HG02943 (cell line): ENCODE results near the gene SNX21.
"Not testable (repeated sequence)": the region's sequence is repeated elsewhere in the genome, so short reads cannot be mapped to it uniquely, and the experiment has no call there.

Experiments used
- ATAC-seq: cut with Tn5 transposase; IDR thresholded peaks from one replicate; pipeline ENCODE4 v1.9.1; 2021; ENCODE audit warnings: mild to moderate bottlenecking, low read depth, moderate library complexity; ENCODE audit not compliant: unreplicated experiment

Gene SNX21, protein sequence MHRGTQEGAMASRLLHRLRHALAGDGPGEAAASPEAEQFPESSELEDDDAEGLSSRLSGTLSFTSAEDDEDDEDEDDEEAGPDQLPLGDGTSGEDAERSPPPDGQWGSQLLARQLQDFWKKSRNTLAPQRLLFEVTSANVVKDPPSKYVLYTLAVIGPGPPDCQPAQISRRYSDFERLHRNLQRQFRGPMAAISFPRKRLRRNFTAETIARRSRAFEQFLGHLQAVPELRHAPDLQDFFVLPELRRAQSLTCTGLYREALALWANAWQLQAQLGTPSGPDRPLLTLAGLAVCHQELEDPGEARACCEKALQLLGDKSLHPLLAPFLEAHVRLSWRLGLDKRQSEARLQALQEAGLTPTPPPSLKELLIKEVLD

DNA sequence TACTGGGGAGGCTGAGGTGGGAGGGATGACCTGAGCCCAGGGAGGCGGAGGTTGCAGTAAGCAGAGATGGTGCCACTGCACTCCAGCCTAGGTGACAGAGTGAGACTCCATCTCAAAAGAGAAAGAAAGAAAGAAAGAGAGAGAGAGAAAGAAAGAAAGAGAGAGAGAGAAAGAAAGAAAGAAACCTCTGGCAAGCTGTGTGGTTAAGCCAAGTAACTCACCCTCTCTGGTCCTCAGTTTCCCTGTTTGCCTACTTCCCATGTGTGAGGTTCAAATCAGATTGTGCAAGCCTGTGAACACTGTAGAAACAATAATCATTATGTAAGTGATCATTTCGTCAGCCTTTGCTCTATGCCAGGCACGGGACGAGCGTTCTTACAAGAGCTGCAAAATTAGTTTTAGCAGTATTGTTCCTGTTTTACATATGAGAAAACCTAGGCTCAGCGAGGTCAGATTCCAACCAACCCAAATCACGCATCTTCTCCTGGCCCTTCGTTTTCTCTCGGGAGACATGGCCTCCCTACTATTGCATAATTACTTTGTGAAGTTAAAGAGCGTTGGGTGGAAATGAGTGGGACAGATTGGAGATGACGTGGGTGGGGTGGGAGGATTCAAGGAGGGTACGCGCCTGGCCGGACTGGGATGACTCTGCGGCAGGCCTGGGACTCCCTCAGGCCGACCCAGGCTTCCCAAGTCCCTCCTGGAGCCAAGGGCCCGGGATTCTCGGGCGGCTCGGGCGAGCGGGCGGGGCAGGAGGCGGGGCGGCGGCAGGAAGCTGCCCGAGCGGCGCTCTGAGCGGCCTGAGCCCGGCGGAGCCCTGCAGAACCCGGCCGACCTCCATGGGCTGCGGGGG, at the start of gene SNX21:
Gene SNX21, plus strand, starts transcription at position 770 of the 853 bp plus-strand sequence. CDS start 121 bp downstream, outside the sequence.
- no peak for ATAC-seq

DNA sequence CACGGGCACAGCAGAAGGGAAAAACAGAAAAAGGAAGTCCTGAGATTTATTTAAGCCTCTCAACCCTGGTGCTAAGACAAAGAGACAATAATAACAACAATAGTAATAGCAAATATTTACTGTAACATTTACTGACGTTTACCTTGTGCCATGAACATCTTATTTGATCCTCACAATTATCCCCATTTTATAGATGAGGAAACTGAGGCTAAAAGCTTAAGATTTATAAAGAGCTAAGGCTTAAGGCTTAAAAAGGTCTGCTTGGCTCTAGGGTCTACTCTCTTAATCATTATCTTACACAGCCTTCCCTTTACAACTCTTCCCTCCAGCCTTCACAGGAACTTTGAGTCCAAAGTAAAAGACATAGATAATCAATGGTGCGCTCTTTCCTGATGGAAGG, 45.2 kb upstream of the SNX21 start:
- no peak for ATAC-seq

DNA sequence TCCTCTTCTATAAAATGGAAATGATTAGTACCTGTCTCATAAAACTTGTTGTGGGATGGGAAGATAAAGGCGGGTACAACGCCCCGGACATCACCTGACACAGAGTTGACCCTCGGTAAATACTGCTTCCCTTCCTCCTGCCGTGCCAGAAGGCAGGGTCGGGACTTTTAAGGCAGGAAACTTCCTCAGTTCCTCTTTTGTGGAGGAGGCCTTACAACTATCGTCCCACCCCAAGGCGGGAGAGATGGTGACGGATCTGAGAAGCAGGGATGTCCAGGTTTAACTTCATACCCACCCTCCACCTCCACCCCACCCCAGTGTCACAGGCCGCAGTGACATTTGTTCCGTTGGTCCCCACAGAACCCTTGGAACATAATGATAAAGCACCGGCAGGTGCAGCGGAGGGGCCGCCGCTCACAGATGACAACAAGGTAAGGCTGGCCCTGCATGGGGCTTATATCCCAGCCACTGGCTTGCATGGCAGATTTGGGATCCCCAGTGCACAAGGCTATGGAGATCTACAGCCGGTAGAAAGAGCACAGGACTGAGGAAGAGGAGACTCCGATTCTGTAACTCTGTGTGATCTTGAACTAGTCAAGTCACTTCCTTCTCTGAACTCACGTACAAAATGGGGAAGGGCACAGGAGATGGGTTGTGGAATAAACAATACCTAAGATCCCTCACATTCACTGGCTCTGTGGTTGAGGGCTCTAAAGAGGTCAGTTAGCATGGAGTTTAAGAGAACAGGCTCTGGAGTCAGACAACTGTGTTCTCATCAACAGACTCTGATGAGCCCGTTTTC, 41.1 kb upstream of the SNX21 start:
- ATAC-seq, result no peak

DNA sequence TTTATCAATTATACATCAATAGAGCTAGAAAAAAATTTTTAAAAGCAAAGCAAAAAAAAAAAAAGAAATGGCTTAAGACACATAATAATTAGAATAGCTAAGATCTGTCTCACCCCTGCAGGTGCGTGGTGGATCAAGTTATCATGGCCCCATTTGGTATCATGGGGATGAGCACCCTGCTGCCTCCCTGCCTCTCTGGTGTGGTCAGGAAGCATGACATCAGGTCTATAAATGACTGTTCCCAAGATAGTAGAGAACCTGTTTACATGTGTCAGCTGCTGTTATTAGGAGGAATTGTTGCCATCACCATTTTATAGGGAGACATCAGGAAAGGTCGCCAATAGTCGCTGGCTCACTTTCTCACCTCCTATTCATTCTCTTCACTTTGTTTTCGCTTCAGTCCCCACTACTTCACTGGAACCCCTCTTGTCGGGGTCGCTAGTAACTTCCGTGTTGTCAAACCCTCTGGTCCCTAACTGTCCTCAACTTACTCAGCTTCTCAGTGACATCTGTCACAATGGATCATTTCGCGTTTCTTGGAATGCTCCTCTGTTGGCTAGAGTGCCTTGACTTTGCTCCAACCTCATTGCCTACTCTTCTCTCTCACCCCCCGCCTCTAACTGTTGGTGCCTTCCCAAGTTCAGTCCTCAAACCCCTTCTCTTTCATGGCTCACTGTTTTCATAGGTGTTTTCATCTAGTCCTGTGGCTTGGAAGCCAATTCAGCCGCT, 37.1 kb upstream of the SNX21 start:
- no peak for ATAC-seq

DNA sequence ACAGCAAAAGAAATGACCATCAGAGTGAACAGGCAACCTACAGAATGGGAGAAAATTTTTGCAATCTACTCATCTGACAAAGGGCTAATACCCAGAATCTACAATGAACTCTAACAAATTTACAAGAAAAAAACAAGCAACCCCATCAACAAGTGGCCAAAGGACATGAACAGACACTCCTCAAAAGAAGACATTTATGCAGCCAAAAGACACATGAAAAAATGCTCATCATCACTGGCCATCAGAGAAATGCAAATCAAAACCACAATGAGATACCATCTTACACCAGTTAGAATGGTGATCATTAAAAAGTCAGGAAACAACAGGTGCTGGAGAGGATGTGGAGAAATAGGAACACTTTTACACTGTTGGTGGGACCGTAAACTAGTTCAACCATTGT, 36.1 kb upstream of the SNX21 start:
- not testable (repeated sequence) for ATAC-seq

DNA sequence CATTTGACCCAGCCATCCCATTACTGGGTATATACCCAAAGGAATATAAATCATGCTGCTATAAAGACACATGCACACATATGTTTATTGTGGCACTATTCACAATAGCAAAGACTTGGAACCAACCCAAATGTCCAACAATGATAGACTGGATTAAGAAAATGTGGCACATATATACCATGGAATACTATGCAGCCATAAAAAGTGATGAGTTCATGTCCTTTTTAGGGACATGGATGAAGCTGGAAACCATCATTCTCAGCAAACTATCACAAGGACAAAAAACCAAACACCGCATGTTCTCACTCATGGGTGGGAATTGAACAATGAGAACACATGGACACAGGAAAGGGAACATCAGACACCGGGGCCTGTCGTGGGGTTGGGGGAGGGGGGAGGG, 35.6 kb upstream of the SNX21 start:
- ATAC-seq, result not testable (repeated sequence)

DNA sequence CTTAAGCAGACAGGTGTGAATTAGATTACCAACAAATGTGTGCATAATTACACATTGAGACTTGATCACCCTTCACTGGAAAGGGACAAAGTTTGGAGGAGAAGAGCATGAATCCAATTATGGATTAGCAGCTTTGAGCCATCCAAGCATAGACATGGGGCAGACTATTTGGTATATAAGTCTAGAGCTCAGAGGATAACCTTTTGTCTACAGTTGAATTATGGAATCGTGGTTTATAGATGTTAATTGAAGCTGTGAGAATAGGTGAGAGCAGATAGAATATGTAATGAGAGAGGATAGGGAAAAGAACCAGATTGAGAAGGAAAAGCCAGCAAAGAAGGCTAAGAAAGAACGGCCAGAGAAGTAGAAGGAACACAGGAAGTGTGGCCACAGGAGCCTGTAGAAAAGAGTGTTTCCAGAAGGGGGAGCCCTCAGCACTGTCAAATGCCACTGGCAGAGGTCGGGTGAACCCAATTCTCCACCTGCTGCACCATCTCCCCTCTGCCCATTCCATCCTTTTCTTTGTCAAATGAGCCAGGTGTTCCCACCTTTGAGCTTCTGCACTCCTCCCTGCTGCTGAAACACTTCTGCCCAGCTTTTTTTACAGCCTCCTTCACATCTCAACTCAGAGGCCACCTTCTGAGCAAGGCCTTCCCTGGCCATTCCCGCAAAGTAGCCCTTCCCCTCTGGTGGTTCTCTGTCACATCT, 34.5 kb upstream of the SNX21 start:
- ATAC-seq, result no peak

DNA sequence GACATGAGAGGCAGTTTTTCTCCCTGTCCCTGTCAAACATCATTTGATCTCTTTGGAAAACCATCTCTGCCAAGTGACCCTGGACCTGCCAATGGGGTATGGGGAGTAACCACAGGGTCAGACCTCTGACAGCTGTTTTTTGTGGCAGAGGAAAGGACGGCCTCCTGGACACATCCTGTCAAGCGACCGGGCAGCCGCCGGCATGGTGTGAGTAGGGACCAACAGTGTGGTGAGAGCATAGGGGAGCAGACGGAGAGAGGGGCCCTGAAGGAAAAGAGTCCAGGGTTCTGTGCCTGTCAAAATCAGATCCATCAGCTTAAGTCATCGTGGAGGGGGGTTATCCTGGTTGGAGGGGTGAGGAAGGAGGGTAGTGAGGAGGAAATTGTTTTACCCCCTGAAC, 31.7 kb upstream of the SNX21 start:
- no peak for ATAC-seq

DNA sequence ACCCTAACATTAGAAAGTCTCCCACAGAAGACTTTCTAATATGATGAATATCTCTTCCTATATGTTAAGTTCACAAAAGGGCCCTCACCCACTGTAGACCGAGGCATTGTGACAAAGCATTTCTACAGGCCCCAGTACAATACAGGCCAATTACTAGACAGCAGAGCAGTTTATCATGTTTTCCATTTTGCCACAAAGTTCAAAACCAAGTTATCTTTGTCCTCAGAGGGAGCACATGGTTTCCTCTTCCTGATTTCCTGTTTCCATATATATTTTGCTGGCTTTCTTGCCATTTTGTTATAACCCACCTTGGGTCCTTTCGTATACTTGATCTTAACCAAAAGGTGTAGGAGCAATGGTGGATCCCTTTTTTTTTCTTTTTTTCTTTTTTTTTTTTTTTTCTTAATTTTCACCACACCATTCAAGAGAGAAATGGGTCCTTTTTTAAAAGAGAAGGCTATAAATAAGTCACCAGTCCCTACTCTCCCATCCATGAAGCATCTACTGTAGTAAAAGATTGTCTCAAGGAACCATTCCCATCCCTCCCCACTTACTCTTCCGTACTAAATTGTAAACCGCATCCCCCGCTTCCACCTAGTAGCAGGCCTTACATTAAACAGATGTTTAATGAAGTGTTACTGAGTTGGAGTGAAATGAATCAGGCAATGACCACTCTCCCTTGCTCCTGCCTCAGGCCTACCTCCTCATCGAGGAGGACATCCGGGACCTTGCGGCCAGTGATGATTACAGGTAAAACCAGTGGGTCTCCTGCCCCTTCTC, 23.2 kb upstream of the SNX21 start:
- ATAC-seq, result no peak

DNA sequence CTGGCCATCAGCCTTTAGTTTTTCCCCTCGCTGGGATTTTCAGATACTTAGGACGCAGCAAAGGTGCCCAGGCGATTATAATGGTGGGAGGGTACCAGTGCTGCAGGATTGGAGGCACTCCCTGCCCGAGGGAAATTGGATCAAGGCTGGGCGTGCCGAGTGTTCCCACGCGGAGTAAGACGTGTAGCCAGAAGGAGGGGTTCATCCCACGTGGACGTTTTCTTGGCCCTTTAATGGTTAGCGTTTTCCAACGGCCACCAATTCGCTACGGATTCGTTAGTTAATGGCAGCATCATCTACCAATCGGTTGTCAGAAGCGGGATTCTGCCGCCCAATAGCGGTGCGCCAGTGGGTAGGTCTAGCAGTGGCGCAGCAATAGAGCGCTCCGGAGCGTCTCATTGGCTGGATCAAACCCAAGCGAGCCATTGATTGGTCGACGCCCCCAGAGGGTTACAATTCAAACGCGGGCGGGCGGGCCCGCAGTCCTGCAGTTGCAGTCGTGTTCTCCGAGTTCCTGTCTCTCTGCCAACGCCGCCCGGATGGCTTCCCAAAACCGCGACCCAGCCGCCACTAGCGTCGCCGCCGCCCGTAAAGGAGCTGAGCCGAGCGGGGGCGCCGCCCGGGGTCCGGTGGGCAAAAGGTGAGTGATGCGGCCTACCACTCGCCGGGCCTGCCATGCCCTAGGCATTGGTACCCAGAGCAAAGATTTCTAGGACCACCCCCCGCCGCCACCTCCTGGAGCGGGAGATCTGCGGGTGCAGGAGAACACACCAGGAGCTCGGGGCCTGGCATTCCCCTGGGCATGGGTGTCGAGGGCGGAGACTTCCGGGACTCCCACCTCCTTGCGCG, 21.2 kb upstream of the SNX21 start, which contains the start of gene UBE2C:
Gene UBE2C, plus strand, starts transcription at position 488 of the 849 bp plus-strand sequence. Its CDS starts 52 bp downstream, at position 540.
- peak; percentile 99 for ATAC-seq

DNA sequence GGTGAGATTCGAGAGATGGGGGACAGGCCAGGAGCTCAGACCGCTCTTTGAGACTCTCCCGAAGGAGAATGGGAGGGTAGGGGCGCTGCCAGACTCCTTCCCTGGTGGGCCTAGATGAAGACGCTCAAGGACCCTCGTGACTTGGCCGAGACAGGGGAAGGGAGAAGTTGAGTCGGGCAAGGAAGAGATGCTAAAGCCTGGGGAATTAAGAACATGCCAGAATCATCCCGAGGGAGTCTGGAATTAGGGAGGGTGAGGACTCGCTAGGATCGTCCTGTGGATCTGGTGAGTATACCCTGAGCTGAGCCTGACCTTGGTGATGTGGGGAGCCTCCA, 20.6 kb upstream of the SNX21 start:
- ATAC-seq, result no peak

DNA sequence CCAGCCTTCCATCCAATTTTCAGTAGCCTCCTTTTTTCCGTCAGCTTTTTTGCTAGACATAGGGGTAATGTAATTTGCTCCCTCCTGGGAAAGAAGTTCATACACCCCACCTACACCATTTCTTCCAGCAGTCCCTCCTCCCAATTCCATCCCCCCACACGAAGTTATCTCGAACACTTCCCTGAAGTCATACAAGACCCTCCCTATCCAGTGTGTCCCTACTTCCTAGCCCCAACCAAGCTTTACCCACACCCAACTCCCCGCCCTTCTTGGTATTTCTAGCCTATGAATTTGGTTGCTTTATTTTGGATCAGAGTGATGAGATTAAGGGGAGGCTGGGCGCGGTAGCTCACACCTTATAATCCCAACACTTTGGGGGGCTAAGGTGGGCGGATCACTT, 20.1 kb upstream of the SNX21 start:
- ATAC-seq, result no peak

DNA sequence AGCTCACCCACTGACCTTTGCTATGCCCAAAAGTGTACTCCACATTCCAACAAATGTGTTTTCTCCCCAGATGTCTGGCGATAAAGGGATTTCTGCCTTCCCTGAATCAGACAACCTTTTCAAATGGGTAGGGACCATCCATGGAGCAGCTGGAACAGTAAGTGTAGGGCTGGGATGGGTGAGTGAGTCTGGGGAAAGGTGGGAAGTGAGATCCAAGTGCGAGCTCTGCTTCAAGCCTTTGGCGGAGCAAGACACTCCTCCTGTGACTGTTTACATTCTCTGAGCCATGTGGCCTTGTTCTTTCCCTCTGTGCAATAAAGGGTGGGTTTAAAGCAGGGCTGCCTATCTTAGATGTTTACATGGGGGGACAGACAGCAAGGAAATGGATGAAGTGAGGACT, 19.3 kb upstream of the SNX21 start:
- ATAC-seq, result no peak

DNA sequence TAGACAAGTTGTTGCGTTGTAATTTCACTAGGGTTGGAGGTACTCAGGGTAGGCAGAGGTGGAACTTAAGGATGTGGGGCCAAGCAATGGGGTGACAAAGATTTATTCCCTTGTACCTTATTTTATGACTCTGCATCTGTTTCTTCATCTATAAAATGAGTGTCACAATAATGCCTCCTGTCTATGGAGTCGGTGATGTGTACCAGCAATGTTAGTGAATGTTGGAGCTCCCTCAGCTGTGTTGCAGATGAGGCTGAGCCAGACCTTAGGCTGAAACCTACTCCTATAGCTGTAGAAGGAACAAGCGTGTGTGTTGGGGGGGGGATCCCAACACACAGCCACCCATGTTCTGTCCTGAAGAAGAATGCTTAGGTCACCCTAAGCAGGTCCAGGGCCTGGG, 16.6 kb upstream of the SNX21 start:
- ATAC-seq, result no peak

DNA sequence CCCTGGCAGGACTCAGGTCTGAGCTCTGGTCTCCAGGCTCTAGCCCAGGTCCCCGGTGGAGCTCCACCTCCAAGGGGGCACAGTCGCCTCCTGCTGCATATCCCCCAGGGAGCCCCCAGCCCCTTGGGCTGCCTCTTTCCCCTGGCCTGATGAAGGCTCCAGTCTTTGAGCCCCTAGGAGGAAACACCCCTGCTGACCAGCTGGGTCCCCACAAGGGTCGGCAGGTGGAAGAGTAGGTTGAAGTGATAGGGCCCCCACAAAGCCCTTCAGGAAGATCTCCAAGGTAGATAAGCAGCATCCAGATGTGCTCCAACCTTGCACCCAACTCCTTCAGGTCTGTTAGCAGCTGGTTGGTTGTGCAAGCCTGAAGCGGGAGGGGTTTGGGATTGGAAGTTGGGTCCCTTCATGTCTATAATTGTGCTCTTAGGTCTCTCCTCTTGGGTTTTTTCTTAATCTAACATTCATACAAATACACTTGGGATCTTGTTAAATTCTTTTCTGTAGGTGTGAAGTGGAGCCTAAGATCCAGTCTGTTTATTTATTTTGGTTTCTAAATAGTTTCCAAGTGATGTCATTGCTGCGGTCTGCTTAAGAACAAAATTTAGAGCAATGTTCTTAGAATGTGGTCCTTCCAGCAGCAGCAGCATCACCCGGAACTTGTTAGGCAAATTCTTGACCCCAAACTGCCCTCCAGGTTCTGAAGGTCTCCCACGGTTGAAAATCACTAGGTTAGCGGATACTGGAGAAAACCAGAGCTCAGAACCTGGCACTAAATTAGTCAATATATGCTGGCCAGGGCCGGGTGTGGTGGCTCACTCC, 16.0 kb upstream of the SNX21 start:
- no peak for ATAC-seq

DNA sequence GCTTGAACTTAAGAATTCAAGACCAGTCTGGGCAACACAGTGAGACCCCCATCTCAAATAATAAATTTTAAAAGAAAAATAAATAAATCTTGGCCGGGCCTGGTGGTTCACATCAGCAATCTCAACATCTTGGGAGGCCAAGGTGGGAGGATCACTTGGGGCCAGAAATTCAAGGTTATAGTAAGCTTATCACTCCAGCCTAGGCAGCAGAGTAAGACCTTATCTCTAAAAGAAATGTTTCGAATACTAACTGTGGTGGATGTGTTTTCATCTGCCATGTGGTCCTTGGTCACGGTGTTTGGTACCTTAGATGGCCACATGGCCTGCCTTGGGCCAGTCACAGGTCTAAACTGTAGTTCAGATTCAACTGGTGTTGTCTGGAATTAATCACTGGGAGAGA, 15.4 kb upstream of the SNX21 start:
- ATAC-seq, result no peak

DNA sequence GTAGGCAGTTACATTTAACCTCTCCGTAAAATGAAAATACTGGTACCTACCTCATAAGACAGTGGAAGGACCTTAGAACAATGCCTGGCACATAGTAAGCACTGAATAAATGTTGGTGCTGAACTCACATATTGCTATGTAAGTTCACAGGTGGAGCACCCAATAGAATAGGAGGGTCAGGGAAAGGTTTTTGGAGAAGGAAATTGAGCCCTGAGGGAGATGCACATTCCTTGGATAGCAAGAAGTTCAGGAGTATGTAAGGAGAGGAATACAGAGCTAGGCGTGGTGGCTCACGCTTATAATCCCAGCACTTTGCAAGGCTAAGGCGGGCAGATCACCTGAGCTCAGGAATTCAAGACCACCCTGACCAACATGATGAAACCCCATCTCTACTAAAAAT, 14.1 kb upstream of the SNX21 start:
- ATAC-seq, result no peak
